ENCODE results near the gene TBATA. TPM values are rescaled to one million over a fixed set of nuclear protein-coding genes. Genes with fewer than 3 reads are reported as not detected.

The TBATA gene
- total and polyA plus RNA-seq, 2 of the 8 experiments (the other 6 are each of a cell fraction or from before 2014, with no cell fraction given), result not detected

DNA sequence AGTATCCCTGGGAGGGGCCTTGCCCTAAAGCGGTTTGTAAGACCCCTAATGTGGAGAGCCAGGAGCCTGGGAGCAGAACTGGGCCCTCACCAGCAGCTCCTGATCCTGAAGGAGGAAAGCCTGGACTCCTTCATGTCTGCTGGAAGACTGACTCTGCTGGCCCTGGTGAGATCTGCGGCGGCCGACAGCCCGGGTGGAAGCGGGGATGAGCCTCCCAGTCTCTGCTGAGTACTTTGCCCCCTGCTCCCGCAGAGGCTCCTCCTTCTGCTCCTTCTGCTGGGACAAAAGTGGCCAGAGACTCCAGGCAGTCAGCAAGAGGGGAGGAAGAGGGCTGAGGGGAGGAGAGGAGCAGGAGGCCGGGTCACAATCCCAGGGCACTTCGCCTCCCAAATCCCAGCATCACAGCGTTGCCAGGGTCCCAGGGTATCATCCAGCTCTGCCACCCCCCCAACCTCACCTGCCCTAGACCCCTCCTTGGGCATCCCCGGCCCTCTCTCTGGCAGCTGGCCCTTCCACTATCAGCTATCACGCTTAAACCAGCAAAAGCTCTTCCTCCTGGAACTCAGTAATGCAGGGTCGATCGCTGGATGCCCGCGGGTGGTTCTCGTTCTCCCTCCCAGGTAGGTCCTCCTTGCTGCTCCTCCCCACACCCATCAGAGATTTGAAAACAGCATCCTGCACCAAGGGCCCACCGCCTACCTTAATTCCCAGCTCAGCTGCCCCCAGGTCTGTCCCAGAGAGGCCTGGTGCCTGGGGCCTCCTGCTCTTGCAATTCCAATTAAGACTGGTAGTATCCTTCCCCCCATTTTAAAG is 7.9 kb downstream of the TBATA start:
- no peak overlapping the region for H2AFZ ChIP-seq (ENCODE audit: low read length)
- H3K9ac ChIP-seq (replicated peaks in 1 of 4; ENCODE audit: extremely low read depth in 1 of 4, low read depth in 3 of 4, low read length in 3 of 4), result no peak overlapping the region
- H4K20me1 ChIP-seq (replicated peaks in 1 of 2; ENCODE audit: control insufficient read depth in 1 of 2, insufficient read depth in 2 of 2, low read length in 2 of 2), result no peaks in the 10 kb centered on the region
- no peak for FAIRE-seq
- H3K4me1 ChIP-seq (replicated peaks in 1 of 4; ENCODE audit: control insufficient read depth in 3 of 4, insufficient read depth in 4 of 4, low read length in 3 of 4), result peaks cover 0 to 3% (median 0%) of the 10 kb centered on the region in 4 experiments; a peak in 2 of 7 replicates
- DNase-seq (ENCODE audit: low read depth in 1 of 2, low spot score in 2 of 2), result no peak
- H3K18ac ChIP-seq (ENCODE audit: extremely low read depth, low read length), result no peak overlapping the region
- H3K23me2 ChIP-seq (ENCODE audit: low read depth, low read length), result no peaks in the 10 kb centered on the region
- no peaks in the 10 kb centered on the region for H3K27me3 ChIP-seq (replicated peaks in 1 of 4; ENCODE audit: control insufficient read depth in 3 of 4, extremely low read depth in 1 of 4, insufficient read depth in 3 of 4, low read length in 3 of 4)
- H3K9me3 ChIP-seq (ENCODE audit: insufficient read depth in 2 of 2, low read depth in 1 of 2, low read length in 1 of 2), result no peaks in the 10 kb centered on the region
- no peaks in the 10 kb centered on the region for H3K36me3 ChIP-seq (ENCODE audit: control insufficient read depth in 2 of 4, insufficient read depth in 4 of 4, low read length in 3 of 4)
- H3K56ac ChIP-seq (replicated peaks; ENCODE audit: insufficient read length, low read depth, low read length), result no peak overlapping the region
- no peak overlapping the region for H4K91ac ChIP-seq (replicated peaks; ENCODE audit: insufficient read length, low read length)
- H3K79me2 ChIP-seq (ENCODE audit: control insufficient read depth in 1 of 2, insufficient read depth in 2 of 2, low read length in 2 of 2), result no peaks in the 10 kb centered on the region
- H2BK15ac ChIP-seq (ENCODE audit: low read length), result no peak overlapping the region
- no peak overlapping the region; the same call in 1 of the 2 replicates for H4K8ac ChIP-seq (ENCODE audit: extremely low read depth, insufficient read depth, low read length)
- H3K27ac ChIP-seq (ENCODE audit: low read depth, low read length), result no peak overlapping the region
- H2BK5ac ChIP-seq (ENCODE audit: low read depth, low read length), result no peak overlapping the region
- H2BK20ac ChIP-seq (ENCODE audit: low read length), result no peak overlapping the region
- no peak overlapping the region for H3K14ac ChIP-seq (ENCODE audit: insufficient read length)
- H3K23ac ChIP-seq (ENCODE audit: insufficient read length), result no peak overlapping the region
- no peaks in the 10 kb centered on the region for H3K79me1 ChIP-seq (ENCODE audit: low read depth, low read length)
- ChIA-PET POLR2A (ENCODE audit: partially characterized antibody) (interaction anchor here (1.1 to 1.5 kb wide), 2 partner anchors 8 to 159 kb away, joined by 3 read pairs; no protein-coding TSS in a partner anchor), CTCF (ENCODE audit: partially characterized antibody) (interaction anchor here (0.9 kb wide), 2 partner anchors 27 to 203 kb away, joined by 3 read pairs; no protein-coding TSS in a partner anchor)
- H3K4me2 ChIP-seq (ENCODE audit: insufficient read depth in 1 of 2, low read depth in 2 of 2, low read length in 2 of 2), result no peak overlapping the region
- no peak overlapping the region for H4K5ac ChIP-seq (ENCODE audit: insufficient read length, low read depth, low read length)
- 88% methylated on average over 18 of the region's 18 CpGs; no CpG with 5 or more reads in 1 of the 2 experiments for WGBS, 2 experiments (ENCODE audit: extremely low coverage in 1 of 2, insufficient coverage in 1 of 2, insufficient read length in 1 of 2, insufficient replicate concordance in 2 of 2, low coverage in 1 of 2, low lambda C conversion rate in 2 of 2, missing lambda C conversion rate in 1 of 2)
- no peak overlapping the region for H2BK120ac ChIP-seq (replicated peaks; ENCODE audit: low read depth, low read length)
- H2BK12ac ChIP-seq (ENCODE audit: low read depth, low read length), result no peak overlapping the region
- no peak overlapping the region for H2AK5ac ChIP-seq (ENCODE audit: low read depth, low read length)
- H3K4ac ChIP-seq (replicated peaks; ENCODE audit: insufficient read length, low read depth, low read length), result no peak overlapping the region
- no peak overlapping the region for H3K4me3 ChIP-seq (ENCODE audit: extremely low read depth in 1 of 4, insufficient read depth in 2 of 4, low read depth in 3 of 4, low read length in 4 of 4)
- TF ChIP-seq TCF12 (IDR thresholded peaks at IDR 0.05; ENCODE audit: low read depth, low read length) (no peak), SP2 (IDR thresholded peaks at IDR 0.05; ENCODE audit: low read length) (no peak), JUN (IDR thresholded peaks at IDR 0.05; ENCODE audit: low read depth, low read length) (no peak), CBX5 (IDR thresholded peaks at IDR 0.05; ENCODE audit: low read depth, low read length) (no peak), E2F6 (IDR thresholded peaks at IDR 0.05) (no peak), RAD21 (IDR thresholded peaks at IDR 0.05 in 1 of 2, conservative IDR thresholded peaks at IDR 0.05 in 1 of 2; ENCODE audit: low read depth in 2 of 2, low read length in 2 of 2) (no peak), RFX5 (IDR thresholded peaks at IDR 0.05; ENCODE audit: borderline replicate concordance, low read depth, low read length) (no peak), ZNF274 (IDR thresholded peaks at IDR 0.05; ENCODE audit: borderline replicate concordance, extremely low read depth, low read length) (no peak)
- TF ChIP-seq, protein P1, sequence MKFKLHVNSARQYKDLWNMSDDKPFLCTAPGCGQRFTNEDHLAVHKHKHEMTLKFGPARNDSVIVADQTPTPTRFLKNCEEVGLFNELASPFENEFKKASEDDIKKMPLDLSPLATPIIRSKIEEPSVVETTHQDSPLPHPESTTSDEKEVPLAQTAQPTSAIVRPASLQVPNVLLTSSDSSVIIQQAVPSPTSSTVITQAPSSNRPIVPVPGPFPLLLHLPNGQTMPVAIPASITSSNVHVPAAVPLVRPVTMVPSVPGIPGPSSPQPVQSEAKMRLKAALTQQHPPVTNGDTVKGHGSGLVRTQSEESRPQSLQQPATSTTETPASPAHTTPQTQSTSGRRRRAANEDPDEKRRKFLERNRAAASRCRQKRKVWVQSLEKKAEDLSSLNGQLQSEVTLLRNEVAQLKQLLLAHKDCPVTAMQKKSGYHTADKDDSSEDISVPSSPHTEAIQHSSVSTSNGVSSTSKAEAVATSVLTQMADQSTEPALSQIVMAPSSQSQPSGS (IDR thresholded peaks at IDR 0.05; ENCODE audit: low read length), result no peak

All from H1 (cell line).